ENCODE data around the gene TSPAN9.

The TSPAN9 gene

DNA sequence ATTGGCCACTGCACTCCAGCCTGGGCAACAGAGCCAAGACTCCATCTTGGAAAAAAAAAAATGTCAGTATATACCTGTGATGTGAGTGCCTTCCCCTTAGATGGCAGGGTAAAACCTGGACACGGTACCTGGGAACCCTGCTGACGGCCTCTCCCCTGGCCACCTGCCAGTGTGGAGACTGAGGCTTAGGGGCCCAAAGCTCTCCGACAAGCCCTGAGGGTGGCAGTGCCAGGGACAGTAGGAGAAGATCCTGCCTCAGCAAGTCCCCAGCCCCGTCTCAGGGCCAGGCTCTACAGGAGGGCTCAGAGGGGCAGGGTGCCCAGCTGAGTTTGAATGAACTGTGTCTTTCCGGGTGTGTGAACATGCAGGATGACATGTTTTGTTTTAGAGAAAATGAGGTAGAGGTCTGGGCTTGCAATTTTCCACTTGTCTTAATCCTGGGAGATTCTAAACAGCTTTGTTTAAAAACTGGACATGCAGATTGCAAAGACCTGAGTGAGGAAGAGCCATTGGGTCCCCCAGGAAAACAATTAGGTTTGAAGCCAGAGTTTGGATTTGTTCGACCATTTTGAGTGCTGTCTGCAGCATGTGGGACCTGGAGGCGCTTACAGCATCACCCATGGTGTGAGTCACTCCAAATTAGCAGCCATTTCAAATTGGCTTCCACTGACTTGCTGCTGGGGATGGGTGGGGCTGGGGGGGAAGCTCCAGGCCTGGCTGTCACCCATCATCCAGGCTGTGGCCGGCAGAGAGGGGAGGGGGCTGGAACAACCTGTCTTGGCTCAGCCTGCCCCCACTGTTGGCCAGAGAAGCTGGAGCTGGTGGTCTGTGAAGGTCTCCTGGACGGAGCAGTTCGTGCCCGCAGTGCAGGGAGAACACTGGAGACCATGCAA, 10.8 kb downstream of the TSPAN9 start:
- no peak for DNase-seq (ENCODE audit: low read depth)
- in situ Hi-C loops (cut with HindIII; ENCODE audit: low sequenced_read_pairs): no loop called here
- TF ChIP-seq, protein P1, sequence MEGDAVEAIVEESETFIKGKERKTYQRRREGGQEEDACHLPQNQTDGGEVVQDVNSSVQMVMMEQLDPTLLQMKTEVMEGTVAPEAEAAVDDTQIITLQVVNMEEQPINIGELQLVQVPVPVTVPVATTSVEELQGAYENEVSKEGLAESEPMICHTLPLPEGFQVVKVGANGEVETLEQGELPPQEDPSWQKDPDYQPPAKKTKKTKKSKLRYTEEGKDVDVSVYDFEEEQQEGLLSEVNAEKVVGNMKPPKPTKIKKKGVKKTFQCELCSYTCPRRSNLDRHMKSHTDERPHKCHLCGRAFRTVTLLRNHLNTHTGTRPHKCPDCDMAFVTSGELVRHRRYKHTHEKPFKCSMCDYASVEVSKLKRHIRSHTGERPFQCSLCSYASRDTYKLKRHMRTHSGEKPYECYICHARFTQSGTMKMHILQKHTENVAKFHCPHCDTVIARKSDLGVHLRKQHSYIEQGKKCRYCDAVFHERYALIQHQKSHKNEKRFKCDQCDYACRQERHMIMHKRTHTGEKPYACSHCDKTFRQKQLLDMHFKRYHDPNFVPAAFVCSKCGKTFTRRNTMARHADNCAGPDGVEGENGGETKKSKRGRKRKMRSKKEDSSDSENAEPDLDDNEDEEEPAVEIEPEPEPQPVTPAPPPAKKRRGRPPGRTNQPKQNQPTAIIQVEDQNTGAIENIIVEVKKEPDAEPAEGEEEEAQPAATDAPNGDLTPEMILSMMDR (IDR thresholded peaks at IDR 0.05; ENCODE audit: low read depth, low read length, missing control alignments): no peak
- no peak overlapping the region for H3K4me3 ChIP-seq (ENCODE audit: low read depth, low read length)

DNA sequence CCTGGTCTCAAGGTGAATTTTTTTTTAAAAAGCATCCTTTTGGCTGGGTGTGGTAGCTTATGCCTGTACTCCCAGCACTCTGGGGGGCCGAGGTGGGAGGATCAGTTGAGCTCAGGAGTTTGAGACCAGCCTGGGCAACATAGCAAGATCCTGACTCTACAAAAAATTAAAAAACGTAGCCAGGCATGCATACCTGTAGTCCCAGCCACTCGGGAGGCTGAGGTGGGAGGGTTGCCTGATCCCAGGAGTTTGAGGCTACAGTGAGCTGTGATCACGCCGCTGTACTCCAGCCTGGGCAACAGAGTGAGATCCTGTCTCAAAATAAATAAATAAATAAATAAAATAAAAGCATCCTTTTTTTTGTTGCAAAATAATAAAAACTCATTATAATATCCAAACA, 12.4 kb downstream of the TSPAN9 start:
- TF ChIP-seq, protein P1 (IDR thresholded peaks at IDR 0.05; ENCODE audit: low read depth, low read length, missing control alignments): no peak
- in situ Hi-C loops (cut with HindIII; ENCODE audit: low sequenced_read_pairs): no loop called here
- no peak overlapping the region for H3K4me3 ChIP-seq (ENCODE audit: low read depth, low read length)
- no peak for DNase-seq (ENCODE audit: low read depth)

DNA sequence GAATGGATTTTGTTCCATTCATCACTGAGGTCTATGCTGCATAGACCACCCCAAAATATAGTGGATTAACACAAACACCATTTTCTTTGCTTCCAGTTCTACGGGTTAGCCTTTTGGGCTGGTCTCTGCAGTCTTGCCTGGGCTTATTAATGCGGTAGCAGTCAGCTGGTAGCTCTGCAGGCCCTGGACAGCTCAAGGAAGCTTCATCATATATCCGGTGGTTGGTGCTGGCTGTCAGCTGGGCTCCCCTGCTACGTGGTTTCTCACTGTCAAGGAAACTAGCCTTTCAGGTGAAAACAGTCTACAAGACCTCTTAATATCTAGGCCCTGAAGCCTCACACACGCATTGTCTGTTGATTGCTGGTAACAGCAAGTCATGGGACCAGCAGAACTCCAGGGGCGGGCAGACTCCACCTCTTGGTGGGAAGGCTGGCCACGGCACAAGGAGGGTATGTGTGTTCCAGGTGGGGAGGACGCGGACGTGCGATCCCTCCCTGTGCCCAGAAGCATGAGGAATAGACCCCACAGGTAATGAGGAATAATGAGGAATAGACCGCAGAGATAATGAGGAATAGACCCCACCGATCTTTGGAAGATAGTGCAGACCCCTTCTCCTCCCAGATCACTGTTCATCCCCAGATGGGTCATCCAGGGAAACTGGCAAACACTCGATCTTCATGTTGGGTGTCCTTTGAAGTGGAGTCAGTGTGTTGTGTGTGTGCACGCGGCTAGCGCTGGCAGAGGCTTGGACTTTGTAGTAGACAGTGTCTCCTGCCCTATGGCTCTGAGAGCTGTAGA, 13.3 kb downstream of the TSPAN9 start:
- TF ChIP-seq, protein P1 (IDR thresholded peaks at IDR 0.05; ENCODE audit: low read depth, low read length, missing control alignments): no peak
- DNase-seq (ENCODE audit: low read depth): no peak
- in situ Hi-C loops (cut with HindIII; ENCODE audit: low sequenced_read_pairs): no loop called here
- H3K4me3 ChIP-seq (ENCODE audit: low read depth, low read length): no peak overlapping the region

DNA sequence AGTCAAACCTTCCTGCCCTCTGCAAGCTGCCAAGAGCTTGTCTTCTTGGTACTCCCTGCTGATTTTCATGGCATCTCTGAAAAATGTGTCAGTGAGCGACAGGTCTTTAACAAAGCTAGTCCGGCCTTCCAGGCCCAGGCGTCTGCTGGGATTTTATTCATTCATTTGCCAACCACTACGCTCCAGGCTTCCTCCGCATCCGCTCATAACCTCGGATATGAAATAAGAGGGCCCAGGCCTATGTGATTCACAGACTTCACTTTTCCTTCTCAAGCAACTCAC, 13.8 kb downstream of the TSPAN9 start:
- in situ Hi-C loops (cut with HindIII; ENCODE audit: low sequenced_read_pairs): no loop called here
- H3K4me3 ChIP-seq (ENCODE audit: low read depth, low read length): no peak overlapping the region
- DNase-seq (ENCODE audit: low read depth): no peak
- TF ChIP-seq, protein P1 (IDR thresholded peaks at IDR 0.05; ENCODE audit: low read depth, low read length, missing control alignments): no peak

DNA sequence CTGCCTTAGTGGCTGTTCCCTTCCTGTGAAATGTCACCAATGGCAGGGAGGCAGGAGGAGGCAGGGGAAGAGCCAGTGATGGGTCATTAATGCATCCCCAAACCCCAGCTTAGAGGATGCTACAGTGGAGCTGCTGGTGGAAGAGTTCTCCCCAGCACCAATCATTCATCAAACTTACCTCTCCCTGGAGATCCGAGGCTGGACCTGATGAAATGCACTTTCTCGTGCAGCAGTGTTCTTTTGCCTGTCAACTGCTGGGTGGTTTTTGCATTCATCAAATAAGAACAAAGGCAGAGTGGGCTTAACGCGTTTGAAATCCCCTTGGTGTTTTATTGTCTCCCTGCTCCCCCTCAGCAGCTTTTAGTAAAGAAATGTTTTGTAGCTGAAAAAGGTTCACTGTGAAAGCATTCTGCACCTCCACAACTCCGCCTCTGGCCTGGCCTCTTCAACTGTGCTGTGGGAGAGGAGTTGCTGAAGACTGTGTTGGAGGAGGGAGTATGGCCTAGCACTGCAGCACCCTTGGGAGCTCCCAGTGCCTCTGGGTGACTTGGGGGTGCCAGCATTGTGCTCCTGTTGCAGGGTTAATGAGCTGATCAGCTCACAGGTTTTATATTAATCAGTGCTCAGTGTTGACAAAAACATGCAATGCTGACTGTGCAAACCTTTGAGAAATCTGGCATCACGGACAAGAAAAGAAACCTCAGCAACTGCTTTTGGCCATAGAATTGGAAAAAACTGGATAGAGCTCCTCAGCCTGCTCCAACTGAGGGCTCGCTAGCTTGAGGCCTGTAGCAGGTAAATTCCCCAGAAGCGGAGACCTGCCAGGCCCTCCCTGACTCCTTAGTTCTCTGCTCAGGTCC, 14.4 kb downstream of the TSPAN9 start:
- H3K4me3 ChIP-seq (ENCODE audit: low read depth, low read length): no peak overlapping the region
- in situ Hi-C loops (cut with HindIII; ENCODE audit: low sequenced_read_pairs): no loop called here
- TF ChIP-seq, protein P1 (IDR thresholded peaks at IDR 0.05; ENCODE audit: low read depth, low read length, missing control alignments): no peak
- DNase-seq (ENCODE audit: low read depth): no peak

DNA sequence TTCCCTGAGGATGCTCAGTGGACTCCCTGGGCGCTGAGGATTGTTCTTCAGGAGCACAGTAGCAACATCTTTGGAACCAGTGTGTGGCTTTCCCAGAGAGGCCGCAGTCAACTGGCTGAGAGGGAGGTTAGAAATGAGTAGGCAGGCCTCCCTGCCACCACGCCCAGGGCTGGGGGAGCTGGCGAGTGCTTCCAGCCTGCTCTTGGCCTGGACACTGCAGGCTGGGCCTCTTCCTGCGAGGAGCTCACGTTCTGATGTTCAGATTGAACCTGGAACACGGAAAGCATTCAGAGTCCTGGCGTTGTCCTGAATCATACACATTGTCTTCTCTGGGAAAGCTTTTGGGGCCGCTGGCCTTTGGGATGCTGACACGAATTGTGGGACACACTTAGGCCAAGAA, 15.6 kb downstream of the TSPAN9 start:
- DNase-seq (ENCODE audit: low read depth): no peak
- in situ Hi-C loops (cut with HindIII; ENCODE audit: low sequenced_read_pairs): no loop called here
- no peak overlapping the region for H3K4me3 ChIP-seq (ENCODE audit: low read depth, low read length)
- TF ChIP-seq, protein P1 (IDR thresholded peaks at IDR 0.05; ENCODE audit: low read depth, low read length, missing control alignments): no peak
